ENCODE data around the gene DCUN1D4.
A peak's percentile ranks its signal among the peaks of the same experiment; 100 is the strongest.
"Not testable (repeated sequence)": the region's sequence is repeated elsewhere in the genome, so short reads cannot be mapped to it uniquely, and the experiment has no call there.

Gene DCUN1D4

DNA sequence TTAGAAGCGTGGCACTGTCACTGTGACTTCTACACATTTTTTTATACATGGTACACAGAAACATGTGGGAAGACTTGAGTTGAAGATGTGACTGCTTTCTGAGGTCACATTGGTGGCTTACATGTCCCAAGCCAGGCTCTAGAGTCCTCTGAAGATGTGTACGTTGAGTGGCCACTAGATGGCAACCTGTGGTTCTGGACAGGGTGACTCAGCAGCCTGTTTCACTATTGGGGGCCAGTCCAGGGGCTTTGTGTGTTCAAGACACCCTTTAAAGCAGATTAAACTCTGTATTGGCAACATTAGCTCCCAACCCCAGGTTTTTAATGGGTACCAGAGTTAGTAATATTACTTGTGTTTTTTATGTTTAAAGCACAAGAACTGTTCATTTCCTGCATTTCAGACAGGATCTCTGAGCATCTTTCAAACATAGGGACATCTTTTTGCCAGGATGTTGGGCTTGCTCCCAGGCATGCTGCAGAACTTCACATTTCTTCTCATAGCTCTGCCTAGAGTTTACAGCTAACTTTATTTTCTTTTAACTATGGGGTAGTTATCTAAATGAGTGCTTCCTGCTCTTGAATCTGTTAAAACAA lies 53.0 kb downstream of the DCUN1D4 start:
- DNase-seq, result peak; percentile 76

DNA sequence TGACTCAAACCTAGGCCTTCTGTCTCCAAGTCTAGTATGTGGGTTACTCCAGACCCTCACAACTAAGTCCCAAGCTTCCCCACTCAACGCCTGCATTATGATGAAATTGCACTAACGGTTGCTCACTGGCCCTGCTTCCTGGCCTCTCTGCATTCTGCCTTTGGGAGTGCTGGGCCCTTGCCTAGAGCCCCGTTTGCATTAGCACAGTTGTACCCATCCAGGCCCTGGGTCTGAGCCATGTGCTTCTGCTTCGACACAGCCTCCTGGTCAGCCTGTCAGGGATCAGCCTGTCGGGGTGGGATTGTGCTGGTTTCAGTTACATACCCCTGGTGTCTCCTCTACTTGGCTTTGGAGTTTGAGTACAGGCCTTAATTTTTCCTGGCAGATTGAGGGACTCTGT lies 58.4 kb downstream of the DCUN1D4 start:
- no peak for DNase-seq

DNA sequence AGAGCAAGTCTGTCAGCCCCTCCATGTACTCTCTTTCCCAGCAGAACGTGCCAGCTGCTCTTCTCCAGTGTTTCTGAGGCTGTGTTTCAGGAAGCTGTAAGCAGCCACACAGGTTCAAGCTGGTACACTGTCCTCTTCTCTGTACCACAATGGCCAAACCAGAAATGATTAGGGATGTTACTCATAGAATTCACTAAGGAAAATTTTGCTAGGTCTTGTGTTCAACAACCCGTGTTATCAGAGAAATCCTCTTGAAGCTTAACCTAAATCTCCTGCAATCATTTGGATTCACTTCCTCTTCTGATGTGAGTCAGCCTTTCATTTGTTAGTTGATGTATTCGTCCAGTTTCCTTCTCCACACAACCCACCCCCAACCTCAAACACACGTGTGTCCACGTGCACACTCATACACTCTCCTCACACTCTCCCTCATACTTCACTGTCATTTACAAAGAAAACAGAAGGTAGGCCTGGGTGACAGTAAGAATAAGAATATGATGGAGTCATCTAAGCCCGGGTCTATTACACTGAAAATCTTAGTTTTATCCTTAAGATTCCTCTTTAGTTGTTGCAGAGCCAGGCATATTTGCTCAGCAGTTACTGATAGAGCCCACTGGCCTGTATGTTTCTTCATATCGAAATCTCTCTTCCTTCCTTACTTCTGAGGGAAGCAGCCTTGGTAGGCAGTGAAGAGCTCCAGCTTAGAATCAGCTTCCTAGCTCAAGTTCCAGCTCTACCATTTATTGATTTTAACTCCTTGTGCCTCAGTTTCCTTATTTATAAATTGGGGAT lies 63.4 kb downstream of the DCUN1D4 start:
- DNase-seq, result peak; percentile 43

DNA sequence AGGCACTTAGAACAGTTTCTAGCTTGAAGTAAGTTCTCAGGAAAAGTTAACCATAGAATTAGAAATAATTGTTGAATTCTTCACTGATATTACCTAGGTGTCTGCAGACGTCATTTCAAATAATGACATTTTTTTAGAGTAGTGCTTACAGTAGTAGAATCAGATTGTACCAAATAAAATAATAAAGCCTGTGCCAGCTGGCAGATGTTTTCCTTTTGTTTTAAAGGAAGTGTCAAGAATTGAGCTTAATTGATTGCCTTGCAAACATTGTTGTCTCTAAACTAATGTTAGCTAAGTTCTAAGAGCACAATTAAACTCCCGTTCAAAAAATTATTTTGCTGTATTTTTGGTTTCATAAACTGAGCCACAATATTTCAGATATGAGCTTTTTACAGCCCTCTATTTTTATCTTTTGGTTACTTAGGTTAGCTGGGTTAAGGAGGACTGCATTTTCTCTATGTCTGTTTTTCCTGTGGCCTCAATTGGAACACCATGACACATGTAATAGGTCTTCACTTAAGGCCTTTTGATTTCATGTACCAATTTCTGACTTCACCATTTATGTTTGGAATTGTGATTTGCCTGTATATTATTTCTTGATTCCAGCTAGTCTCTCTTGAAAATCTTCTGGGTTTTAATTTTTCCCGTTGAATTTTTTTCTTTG lies 64.2 kb downstream of the DCUN1D4 start:
- DNase-seq, result no peak

DNA sequence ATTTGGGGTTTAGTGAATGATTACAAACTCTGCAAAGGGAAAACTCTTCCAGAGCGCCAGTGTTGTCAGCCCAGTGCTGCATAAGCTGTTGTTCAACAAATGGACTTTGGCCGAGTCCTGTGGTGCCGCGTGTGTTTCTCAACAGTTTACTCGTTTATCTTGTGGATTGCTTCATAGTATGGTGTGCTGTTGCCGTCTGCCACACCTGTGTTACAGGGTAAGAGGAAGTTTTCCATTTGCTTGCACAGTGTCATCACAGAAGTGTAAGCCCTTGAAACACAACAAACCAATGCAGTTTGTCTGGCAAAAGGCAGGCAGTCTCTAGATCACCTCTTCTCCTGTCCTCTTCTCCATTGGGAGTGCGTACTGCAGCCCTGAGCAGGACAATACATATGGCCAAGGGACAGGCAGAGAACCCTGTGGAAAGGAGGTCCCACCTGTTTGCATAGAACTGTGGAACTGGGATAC lies 66.3 kb downstream of the DCUN1D4 start:
- no peak for DNase-seq

DNA sequence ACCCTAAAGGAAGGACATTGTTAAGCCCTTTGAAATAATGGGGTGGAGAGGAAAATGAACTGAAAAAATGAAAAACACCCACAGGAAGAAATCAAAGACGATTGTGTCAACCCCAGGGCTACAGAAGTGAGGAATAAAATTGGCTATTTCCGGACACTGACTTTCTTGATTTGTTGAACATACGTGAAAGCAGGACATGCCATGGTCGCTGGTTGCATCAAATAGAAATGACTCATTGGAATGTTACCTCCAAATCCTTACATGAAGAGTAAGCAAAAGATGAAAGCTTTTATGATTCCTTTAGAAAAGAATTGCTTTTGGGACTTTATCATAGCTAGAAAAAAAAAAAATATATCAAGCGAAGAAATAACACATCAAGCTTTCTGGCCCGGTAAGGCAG lies 75.3 kb downstream of the DCUN1D4 start:
- DNase-seq, result no peak

DNA sequence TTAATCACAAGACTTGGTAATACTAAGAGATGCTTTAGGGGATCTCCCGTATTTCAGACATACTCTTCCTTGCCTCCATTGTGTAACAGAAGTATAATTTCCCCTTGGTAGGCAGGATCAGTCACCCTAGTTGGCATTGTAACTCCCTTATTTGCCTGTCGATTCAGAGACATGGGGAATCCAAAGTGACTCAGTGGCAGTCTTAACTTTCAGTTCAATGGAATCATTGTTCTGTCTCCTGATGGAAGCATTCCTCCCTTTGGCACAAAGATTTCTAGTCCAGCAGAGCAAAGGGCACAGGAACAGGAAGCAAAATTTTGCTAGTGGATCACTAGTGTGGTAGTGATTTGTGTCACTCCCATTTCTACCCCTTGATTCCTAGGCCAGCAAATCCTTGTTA lies 80.4 kb downstream of the DCUN1D4 start:
- no peak for DNase-seq

DNA sequence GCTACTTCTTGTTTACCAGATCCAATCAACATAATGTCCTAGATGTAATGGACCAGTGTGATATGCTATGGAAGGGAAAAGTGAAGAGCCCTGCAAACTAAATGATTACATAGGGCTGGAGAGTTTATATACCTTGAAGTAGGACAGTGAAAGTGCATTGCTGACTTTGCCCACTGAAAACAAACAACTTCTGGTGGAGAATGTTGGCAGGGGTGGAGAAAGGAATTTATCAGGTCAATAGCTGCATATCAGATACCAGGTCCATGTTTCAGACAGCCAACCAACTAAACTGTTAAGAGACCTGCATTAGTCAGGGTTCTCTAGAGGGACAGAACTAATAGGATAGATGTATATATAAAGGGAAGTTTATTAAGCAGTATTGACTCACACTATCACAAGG lies 82.4 kb downstream of the DCUN1D4 start:
- no peak for DNase-seq

DNA sequence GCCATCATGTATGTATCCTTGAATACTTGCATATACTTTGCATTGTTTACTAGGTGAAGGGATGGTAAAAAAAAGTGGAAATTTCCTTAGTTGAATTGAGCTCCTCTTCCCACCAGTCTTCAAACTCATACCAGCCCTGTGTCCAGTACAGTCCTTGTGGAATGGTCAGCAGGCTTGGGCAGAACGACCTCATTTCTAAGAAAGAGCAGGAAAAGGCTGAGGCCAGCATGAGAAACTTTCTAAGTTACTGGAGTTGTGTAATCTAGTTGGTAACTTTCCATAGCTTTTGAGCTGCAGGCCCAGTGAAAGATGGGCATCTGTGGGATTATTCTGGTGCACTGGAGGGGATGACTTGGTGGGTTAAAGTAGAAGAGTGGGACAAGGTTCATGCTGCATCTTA lies 87.6 kb downstream of the DCUN1D4 start:
- no peak for DNase-seq

DNA sequence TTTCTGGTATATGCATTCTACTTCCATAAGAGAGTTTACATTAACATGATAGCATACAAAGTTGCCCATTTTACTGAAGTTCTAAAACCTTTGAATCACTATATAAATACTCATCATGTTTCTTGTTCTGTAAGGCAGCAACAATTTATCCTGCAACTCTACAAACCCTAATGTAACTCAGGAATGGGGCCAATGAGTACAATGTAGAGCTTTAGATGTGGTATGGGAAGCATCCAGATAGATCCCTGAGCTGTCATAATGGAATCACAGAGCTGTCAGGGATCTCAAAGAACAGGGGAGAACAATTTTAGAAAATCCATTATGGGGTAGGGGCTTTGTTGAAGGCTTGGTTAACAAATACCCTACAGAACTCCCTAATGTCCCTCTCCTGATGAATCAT lies 88.5 kb downstream of the DCUN1D4 start:
- DNase-seq, result no peak

DNA sequence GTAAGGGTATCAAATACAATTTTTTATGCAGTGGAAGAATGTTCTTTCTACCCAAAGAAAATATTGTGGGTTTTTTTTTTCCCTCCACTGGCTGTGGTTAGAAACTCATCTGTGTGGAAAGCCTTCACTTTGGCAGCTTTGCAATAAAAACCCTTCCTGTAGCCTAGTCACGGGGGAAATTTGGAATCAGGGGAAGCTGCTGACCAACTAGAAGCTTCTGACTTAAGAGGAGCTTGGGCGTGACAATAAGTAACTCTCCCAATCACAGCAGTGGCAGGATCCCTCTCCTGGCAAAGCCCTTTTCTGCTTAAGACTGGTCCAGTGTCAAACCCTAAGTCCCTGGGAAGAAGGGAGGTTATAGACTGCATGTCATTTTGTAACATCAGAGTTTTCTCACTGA lies 89.3 kb downstream of the DCUN1D4 start:
- no peak for DNase-seq

DNA sequence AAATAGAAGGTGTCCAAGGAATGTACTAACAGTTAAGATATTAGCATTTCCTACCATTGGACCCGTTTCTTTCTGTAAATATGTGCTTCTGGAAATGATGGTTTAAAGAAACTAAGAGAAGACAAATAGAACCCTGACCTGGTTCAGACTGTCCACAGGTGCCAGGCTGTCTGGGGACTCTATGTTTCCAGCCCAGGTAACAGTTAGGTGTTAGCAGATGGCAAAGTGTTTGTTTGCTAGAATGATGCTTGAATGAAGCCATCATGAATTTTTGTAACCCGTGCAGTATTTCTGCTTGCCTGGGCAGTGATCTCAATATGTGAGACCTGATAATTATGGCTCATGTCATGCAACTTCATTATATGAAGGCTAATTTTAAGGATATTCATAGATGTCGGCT lies 89.7 kb downstream of the DCUN1D4 start:
- DNase-seq, result no peak

DNA sequence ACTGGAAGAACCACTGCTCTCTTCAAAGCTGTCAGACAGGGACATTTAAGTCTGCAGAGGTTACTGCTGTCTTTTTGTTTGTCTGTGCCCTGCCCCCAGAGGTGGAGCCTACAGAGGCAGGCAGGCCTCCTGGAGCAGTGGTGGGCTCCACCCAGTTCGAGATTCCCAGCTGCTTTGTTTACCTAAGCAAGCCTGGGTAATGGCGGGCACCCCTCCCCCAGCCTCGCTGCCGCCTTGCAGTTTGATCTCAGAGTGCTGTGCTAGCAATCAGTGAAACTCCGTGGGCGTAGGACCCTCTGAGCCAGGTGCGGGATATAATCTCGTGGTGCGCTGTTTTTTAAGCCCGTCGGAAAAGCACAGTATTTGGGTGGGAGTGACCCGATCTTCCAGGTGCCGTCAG lies 97.5 kb downstream of the DCUN1D4 start:
- not testable (repeated sequence) for DNase-seq

DNA sequence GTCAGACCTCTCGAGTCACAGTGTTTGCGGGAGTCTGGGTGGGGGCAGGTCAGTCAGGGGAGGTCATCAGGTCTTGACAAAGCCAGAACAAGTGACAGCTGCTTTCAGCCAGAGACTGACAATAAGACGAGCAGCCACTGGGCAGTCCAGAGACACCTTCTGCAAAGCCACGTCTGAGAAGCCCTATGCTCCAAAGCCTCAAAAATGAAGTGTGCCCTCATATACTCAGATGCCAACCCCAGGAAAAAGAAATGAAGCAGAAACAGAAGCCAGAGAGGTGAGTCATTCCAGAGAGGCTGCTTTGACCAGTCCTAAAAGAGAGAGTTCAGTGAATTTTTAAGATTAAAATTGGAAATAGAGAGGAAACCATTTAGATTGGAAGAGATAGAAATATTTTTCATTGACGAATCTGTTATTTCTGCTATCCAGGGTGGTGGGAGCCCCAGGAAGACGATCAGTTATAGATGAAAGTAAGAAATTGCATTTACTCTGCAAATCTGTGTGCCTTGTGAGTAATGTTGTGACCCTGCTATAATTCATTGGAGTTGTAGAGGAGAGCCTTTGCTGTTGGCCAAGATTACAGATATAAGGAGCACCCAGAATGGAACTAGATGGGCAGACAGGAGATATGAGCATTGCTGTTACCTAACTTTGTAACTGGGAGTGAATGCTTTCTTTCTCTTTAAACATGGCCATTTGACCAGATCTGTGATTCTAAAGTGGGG lies 99.3 kb downstream of the DCUN1D4 start:
- no peak for DNase-seq

DNA sequence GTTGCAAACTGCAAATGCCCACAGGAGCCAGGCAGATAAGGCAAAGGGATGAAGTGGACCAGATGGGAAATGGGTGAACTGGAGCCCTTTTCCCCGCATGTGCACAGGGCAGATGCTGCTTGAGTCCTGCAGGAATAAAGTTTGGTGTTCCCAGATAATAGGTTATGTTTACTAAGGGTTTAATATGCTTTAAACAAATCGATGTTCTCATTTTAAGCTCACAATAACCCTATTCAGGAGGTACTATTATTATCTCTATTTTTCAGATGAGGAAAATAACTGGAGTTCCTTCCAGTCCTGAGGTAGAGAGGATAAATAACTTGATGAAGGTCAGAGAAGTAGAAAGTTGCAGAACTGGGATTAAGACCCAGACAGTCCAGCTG lies 99.9 kb downstream of the DCUN1D4 start:
- DNase-seq, result no peak

DNA sequence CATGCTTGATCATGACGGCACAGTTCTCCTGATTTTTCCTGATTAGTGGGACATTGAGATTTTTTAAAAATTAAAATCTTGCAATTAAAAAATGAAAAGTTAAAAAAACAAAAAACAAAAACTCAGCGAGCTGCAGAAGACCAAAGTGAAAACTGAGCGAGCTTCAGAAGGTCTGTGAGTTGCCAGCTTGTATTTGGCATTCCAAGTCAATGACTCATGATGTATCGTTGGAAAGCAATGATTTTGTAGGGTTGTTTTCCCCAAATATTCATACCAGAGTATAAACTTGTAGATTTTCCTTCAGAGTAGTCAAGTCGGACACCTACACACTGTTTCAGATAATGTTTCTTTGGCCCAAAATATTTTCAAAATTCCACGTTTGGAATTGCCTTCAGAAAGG lies 100.3 kb downstream of the DCUN1D4 start:
- no peak for DNase-seq

DNA sequence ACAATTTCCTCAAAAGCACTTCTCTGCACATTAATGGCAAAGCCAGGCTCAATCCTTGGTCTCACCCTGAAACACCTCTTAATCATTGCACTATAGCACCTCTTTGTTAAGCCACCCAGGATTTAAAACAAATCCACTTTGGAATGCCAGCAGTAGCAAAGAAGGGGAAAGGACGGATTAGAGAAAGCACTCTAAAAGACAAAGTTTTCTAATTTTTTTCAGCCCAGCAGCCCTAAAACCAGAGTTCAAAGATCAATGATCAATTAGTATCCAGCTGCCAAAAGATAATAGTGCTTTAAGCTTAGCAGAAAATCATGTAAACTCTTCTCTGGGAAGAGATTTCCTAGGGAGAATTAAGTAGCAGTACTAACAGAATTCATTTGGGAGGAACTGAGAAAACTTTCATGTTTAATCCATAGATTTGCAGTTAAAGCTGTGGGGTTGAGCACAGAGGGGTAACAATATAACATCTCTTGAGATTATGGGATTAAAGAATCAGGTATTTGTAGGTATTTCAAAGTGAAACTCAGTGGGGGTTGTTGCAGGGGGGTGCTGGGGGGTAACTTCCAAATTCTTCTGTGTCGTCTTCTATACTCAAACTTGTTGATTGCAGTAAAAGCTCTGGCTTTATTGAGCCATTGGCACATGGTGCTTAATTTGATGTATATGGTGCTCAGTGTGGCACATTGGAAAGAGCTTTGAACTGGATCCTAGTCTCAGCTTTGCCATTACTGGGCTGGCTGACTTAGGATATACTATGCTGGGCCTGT lies 115.4 kb downstream of the DCUN1D4 start:
- DNase-seq, result no peak

DNA sequence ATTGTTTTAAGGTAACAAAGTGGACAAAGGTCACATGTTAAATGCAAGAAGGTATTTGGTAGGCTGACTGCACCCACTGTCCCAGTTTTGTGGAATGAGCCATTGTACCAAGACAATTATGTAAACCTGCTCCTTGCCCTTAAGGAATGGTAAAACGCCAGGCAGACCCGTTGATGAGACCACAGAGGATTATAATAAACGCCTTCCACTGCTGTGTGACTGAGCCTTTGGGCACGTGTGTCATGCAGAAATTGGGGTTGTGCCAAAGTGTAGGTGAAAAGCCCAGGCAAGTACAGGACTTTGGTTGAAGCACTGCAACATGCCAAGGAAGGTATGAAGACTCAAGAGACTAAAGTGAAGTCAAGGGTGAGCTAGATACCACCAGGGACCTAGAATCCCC lies 117.5 kb downstream of the DCUN1D4 start:
- DNase-seq, result no peak

DNA sequence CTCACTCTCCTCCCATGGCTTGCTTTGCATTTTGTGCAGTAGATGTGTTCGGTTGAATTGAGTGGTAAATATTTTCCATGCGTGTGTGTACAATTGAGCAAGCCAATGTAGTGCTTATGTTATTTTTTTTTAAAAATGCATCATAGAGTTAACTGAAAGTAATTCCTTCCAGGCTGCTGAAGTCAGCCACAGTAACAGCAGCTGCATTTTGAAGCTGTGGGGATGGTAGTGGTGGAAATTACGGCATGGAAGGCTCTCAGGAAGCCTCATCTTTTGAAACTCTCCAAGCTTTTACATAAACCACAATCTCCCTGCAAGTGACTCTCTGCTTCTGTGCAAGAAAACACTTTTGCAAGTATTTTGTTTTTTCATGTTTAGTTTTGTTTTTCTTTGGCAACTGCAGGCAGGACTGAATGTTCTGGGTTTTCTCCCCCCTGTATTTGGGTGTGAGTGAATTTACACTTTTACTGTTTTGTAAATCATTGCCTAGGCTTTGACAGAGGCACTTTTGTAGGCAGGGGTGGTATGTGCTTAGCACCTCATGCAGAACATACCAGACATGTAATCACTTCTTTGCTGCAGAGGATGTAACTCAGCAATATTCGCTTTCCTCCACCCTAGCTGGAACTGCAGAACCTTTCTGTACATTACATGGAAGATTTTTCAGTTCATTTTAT lies 121.0 kb downstream of the DCUN1D4 start:
- DNase-seq, result no peak

DNA sequence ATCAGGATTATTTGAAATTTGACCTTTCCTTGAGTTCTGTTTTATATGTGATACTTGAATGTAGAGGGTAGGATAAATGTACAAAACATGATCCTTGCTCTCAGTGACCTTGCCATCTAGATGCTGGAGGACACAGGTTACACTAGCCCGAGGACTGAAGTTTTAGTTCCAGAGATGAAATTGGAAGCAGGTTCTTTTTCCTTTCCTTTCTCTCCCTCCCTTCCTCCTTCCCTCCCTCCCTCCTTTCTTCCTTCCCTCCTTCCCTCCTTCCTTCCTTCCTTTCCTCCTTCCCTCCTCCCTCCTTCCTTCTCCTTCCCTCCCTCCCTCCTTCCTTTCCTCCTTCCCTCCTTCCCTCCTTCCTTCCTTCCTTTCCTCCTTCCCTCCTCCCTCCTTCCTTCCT lies 122.9 kb downstream of the DCUN1D4 start:
- no peak for DNase-seq

Data from activated CD4-positive, alpha-beta T cell treated with anti-CD3 and anti-CD28 coated beads, Interleukin-2, Interleukin-6, amounts not matched to agents 100 ng/mL and 50 ng/mL, durations not matched to agents 16 hours and 8 hours (primary cell).